ENCODE data around the gene CCT3. TPM values are rescaled to one million over a fixed set of nuclear protein-coding genes. Genes with fewer than 3 reads are reported as not detected.

CCT3 gene
- total RNA-seq, 2 donors from 2014 or later, result 104 to 106 TPM

GRCh38 chr1:156379420-156380165 lies 41.5 kb upstream of the CCT3 start:
- no peak for TF ChIP-seq CTCF (IDR thresholded peaks at IDR 0.05)
- Histone ChIP-seq H3K27ac (no peak overlapping the region), H3K27me3 (replicated peaks; ENCODE audit: insufficient read depth) (no peaks in the 10 kb centered on the region), H3K4me3 (no peak overlapping the region), H3K9me3 (no peaks in the 10 kb centered on the region), H3K4me1 (ENCODE audit: control insufficient read depth in 1 of 2, low read depth in 2 of 2) (no peaks in the 10 kb centered on the region), H3K36me3 (no peaks in the 10 kb centered on the region)
- DNase-seq (ENCODE audit: low spot score) (no peak), ATAC-seq (ENCODE audit: insufficient number of reproducible peaks, low FRiP score, low read depth) (no peak)

- Histone ChIP-seq H3K4me1 (ENCODE audit: control insufficient read depth in 1 of 2, low read depth in 2 of 2) (no peaks in the 10 kb centered on the region), H3K27ac (no peak overlapping the region), H3K36me3 (no peaks in the 10 kb centered on the region), H3K9me3 (no peaks in the 10 kb centered on the region), H3K27me3 (replicated peaks; ENCODE audit: insufficient read depth) (no peaks in the 10 kb centered on the region), H3K4me3 (no peak overlapping the region)
- DNase-seq (ENCODE audit: low spot score) (no peak), ATAC-seq (ENCODE audit: insufficient number of reproducible peaks, low FRiP score, low read depth) (no peak)
- TF ChIP-seq CTCF (IDR thresholded peaks at IDR 0.05), result no peak
Measured at GRCh38 chr1:156378557-156378956, 40.5 kb upstream of the CCT3 start.

GRCh38 chr1:156376958-156377919 lies 39.1 kb upstream of the CCT3 start:
- no peaks in the 10 kb centered on the region for H3K36me3 ChIP-seq
- H3K27ac ChIP-seq, result no peak overlapping the region
- ATAC-seq (ENCODE audit: insufficient number of reproducible peaks, low FRiP score, low read depth) (no peak), DNase-seq (ENCODE audit: low spot score) (no peak)
- no peak overlapping the region for H3K4me3 ChIP-seq
- no peak for TF ChIP-seq CTCF (IDR thresholded peaks at IDR 0.05)
- no peaks in the 10 kb centered on the region for H3K9me3 ChIP-seq
- H3K4me1 ChIP-seq (ENCODE audit: control insufficient read depth in 1 of 2, low read depth in 2 of 2), result no peaks in the 10 kb centered on the region
- no peaks in the 10 kb centered on the region for H3K27me3 ChIP-seq (replicated peaks; ENCODE audit: insufficient read depth)

GRCh38 chr1:156376146-156376545 lies 38.1 kb upstream of the CCT3 start:
- Histone ChIP-seq H3K36me3 (no peaks in the 10 kb centered on the region), H3K27me3 (replicated peaks; ENCODE audit: insufficient read depth) (no peaks in the 10 kb centered on the region), H3K4me3 (no peak overlapping the region), H3K27ac (no peak overlapping the region), H3K9me3 (no peaks in the 10 kb centered on the region), H3K4me1 (ENCODE audit: control insufficient read depth in 1 of 2, low read depth in 2 of 2) (no peaks in the 10 kb centered on the region)
- no peak for TF ChIP-seq CTCF (IDR thresholded peaks at IDR 0.05)
- no peak for DNase-seq (ENCODE audit: low spot score)
- no peak for ATAC-seq (ENCODE audit: insufficient number of reproducible peaks, low FRiP score, low read depth)

- no peak for TF ChIP-seq CTCF (IDR thresholded peaks at IDR 0.05)
- DNase-seq (ENCODE audit: low spot score) (no peak), ATAC-seq (ENCODE audit: insufficient number of reproducible peaks, low FRiP score, low read depth) (no peak)
- Histone ChIP-seq H3K27me3 (replicated peaks; ENCODE audit: insufficient read depth) (no peaks in the 10 kb centered on the region), H3K4me1 (ENCODE audit: control insufficient read depth in 1 of 2, low read depth in 2 of 2) (peaks cover 4 to 10% of the 10 kb centered on the region in 2 donors), H3K36me3 (no peaks in the 10 kb centered on the region), H3K27ac (no peak overlapping the region), H3K9me3 (no peaks in the 10 kb centered on the region), H3K4me3 (no peak overlapping the region)
Measured at GRCh38 chr1:156373546-156373945, 35.5 kb upstream of the CCT3 start.
